HG02798 (cell line): ENCODE results near the gene DNM1.

Experiments
- ATAC-seq: cut with Tn5 transposase; IDR thresholded peaks from one replicate; pipeline ENCODE4 v1.9.1; 2021; ENCODE audit warnings: mild to moderate bottlenecking; ENCODE audit not compliant: unreplicated experiment, poor library complexity

The DNM1 gene

DNA sequence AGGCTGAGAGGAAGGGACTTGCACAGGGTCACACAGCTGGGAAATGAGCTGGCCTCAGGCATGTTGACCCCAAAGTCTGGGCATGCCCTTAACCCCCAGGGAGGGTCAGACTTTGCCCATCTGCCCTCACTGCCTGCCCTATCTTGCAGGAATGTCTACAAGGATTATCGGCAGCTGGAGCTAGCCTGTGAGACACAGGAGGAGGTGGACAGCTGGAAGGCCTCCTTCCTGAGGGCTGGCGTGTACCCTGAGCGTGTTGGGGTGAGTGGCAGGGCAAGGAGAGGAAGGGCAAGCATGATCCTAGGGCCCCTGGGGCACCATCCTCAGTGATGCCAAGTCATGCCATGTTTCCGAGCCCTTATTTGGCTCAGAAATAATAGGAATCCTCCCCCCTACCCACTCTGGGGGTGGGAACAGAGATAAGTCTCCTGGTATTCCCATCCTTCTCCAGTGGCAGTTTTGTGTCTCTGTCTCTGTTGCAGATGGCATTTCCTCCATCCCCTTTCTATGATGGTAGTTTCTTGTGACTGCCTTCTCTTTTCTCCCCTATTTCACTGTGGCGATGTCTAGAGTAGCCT, 44.1 kb downstream of the DNM1 start:
- ATAC-seq, result no peak

- ATAC-seq, result no peak
Measured at GRCh38 chr9:128249558-128249907, 46.4 kb downstream of the DNM1 start.

GRCh38 chr9:128249908-128250838, 47.0 kb downstream of the DNM1 start:
- peak; percentile 90 for ATAC-seq

DNA sequence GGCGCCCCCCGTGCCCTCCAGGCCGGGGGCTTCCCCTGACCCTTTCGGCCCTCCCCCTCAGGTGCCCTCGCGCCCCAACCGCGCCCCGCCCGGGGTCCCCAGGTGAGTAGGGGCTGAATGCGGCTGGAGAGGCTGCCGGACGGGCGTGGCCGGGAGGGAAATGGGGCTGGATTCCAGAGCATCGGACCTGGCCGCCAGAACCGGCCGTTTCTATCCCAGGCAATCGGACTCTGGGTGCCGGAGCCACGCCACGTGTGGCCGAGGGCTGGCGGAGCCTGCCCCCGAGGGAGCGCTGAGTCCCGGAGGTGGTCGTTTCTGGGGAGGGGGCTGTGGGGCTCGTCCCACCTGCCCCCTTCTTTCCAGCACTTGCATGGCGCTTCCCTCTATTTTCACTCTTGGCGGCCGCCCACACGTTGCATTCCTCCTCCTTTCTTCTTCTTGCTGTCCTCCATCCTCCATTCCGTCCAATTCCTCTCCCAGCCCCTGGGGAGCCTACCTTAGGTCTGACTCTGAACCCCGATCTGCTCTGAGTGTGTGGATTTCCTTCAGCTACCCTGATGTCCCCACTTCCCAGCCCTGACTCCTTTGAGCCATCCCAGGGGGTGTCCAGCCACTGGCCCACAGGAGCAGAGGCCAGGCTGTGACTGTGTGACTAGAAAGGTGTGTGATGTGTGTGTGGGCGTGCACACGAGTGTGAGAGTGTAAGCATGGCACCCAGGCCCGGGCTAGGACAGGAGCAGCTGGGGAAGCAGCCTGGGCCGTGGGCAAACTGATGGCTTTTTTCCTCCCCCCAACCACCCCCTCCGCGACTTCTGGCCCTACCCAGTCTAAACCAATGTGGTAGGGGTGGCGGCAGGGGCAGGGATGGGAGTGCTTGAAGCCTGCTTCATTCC, 47.9 kb downstream of the DNM1 start:
- no peak for ATAC-seq

- no peak for ATAC-seq
Measured at GRCh38 chr9:128251732-128252100, 48.5 kb downstream of the DNM1 start.

DNA sequence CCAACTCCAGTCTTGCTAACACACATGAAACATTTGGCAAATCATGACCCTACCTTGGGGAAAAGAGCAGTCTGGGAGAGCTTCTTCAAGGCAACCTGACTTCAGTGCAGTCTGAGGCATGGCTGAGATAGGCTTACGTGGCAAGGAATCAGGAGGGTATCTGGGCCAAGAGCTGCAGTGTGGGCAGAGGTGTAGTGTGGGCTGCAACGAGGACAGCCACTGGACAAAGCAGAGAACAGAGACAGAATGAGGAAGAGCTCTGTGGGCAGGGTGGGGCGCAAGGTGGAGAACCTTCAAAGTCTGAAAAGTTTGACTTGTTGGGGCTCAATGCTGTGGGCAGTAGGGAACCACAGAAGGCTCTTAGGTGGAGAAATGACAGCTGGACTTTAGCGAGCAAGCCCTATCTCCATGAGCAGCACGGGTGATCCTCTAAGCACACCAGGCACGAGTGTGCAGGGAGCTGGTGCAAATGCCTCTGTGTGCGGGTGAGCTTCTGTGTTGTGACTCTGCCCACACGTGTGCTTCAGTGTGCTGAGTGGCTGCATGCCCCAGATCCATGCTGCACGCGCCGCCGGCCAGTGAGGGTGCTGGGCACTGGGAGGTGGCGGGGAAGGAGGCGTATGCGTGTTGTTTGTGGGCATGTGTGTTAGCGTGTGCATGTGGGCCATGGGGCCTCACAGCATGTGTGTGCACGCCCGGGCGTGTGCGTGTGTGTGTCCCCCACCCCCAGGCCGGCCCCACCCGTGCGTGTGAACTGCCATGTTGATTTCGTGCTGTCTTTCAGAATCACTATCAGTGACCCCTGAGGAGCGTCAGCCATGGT, 49.3 kb downstream of the DNM1 start:
- no peak for ATAC-seq

GRCh38 chr9:128253140-128253990, 50.2 kb downstream of the DNM1 start:
- ATAC-seq, result no peak

GRCh38 chr9:128253991-128254346, 50.8 kb downstream of the DNM1 start:
- ATAC-seq, result no peak

DNA sequence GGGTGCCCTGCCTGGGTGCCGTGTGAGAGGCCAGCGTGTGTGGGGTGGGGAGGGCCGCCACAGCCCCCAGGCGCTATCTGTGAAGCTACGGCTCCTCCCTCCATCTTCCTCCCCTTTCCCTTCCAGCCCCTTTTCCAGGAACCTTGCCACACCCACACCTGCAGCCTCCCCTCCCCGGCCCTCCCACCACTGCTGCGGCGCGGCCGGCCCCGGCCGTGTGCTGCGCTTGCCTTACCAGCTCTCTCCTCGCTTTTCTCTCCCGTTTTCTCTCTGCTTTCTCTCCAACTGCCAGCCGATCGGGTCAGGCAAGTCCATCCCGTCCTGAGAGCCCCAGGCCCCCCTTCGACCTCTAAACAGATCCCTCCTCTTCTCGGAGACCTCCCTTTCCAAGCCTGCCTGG, 51.2 kb downstream of the DNM1 start:
- ATAC-seq, result no peak

- no peak for ATAC-seq
Measured at GRCh38 chr9:128254855-128255759, 51.9 kb downstream of the DNM1 start.

DNA sequence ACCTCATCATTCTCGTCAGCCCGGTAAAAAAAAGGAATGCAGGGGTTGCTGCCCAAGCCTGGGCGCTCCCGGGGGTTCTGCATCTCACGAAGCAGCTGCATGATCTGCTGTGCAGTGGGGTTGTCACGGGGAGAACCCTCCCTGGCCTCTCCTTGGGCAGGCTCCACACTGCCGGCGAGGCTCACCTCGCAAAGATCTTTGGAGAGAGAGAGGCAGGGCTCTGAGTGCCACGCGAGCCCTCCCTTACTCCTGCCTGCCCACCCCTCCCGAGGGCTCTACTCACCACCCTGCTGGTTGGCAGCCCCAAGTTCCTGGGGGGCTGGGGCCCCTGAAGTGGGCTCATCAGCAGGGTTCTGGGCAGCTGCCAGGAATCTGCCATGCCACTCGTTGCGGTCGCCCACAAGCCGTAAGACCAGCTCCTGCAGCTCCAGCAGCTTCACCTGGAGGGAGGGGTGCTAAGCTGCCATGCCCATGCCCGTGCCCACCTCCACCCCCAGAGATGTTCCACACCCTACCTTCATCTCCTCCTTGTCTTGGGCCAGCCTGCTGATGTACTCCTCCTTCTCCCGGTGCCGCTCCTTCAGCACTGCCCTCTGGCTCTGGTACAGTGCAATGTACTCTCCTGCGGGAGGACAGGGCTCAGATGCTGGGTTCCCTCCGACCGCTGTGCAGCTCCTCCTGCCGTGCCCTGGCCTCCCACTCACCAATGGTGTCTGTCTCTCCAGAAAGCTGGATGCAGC, 54.1 kb downstream of the DNM1 start:
- ATAC-seq, result no peak

GRCh38 chr9:128257907-128258306, 54.7 kb downstream of the DNM1 start:
- ATAC-seq, result no peak

DNA sequence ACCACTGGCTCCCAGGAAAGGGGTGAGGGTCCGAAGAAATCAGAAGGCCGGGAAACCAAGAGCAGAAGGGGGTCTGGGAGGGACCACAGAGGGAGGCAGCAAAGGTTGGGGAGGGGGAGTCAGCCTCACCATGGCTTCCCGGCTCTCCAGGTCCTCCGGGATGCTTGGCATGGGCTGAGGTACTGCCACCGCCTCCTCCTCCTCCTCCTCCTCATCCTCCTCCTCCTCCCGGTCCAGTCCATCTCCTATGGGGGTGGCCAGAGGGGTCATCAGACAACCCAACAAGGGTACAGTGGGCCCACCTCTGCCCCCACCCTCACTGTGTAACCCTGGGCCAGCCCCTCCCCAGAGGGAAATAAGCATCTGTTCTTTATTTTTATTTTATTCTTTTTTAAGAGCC, 55.1 kb downstream of the DNM1 start:
- no peak for ATAC-seq

DNA sequence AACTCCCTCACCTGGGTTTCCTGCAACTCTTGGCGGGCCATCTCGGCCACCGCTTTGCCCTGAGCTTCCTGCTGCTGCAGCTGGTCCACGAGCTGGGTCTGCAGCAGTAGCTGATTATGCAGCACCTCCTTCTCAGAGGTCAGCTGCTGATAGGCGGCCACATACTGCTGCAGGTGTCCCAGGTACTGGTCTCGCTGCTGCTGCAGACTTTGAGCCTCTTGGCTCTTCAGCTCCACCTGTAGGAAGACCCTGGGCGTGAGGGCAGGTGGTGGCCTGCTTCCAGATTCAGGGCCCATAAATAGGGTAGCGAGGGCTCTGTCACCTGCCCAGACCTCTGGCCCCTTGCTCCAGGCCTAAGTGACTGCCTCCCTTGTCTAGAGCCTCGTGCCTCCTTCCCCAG, 56.0 kb downstream of the DNM1 start:
- no peak for ATAC-seq

DNA sequence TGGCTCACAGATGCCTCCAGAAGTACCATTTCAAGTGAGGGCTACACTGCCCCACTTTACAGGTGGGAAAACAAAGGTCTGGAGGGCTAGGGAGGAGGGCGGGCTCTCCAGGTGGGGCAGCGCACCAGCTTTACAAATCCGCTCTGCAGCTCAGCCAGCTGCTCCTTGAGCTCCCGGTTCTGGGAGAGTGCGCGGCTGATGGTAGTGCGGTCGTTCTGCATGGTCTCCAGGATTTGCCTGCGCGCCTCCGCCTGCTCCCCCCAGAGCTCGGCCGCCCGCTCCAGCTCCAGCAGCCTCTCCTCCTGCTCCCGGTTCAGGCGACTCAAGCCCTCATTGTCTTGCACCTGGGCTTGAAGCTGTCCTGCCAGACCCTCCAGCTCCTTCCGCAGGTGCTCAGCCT, 57.2 kb downstream of the DNM1 start:
- ATAC-seq, result no peak

DNA sequence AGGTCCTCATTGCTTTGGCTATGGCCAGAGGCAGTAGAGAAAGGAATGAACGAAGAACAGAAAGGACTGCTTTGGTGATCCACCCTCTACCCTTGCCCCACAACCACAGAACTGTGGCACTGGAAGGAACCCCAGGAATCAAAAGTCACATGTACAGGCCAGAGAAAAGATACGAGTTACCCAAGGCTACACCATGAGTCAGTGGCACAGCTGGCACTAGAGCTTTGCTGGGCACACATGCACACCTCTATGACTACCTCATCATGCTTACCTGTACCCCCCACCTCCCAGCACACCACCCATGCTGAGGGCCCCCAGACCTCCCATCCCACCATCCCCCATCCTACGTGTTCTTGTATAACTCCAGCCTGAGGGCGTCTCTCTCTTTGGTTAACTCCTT, 59.5 kb downstream of the DNM1 start:
- ATAC-seq, result no peak

- ATAC-seq, result no peak
Measured at GRCh38 chr9:128265348-128265847, 62.2 kb downstream of the DNM1 start.
